GM19452 (cell line): Measurements from ENCODE around the gene DMP1.
A peak's percentile ranks its signal among the peaks of the same experiment; 100 is the strongest.

ENCODE experiments used
- ATAC-seq: cut with Tn5 transposase; IDR thresholded peaks from one replicate; pipeline ENCODE4 v1.9.1; 2021; ENCODE audit not compliant: unreplicated experiment

The DMP1 gene

GRCh38 chr4:87649980-87650379 is at the start of gene DMP1:
TSS of gene DMP1 (plus strand) at chr4:87650280. CDS start at chr4:87656493, 6,213 bp downstream.
- no peak for ATAC-seq

- no peak for ATAC-seq
These were observed 48.7 kb upstream of the DMP1 start for GRCh38 chr4:87601361-87601760.

- no peak for ATAC-seq
These were observed 41.9 kb upstream of the DMP1 start, which contains the start of gene DSPP for GRCh38 chr4:87608229-87608628. TSS of gene DSPP (plus strand) at chr4:87608529. CDS start at chr4:87610909, 2,380 bp downstream.

GRCh38 chr4:87614292-87614890 is 35.7 kb upstream of the DMP1 start:
- no peak for ATAC-seq

GRCh38 chr4:87616268-87616667 is 33.8 kb upstream of the DMP1 start:
- ATAC-seq = no peak

GRCh38 chr4:87620086-87620485 is 30.0 kb upstream of the DMP1 start:
- no peak for ATAC-seq

- ATAC-seq = no peak
These were observed 29.6 kb upstream of the DMP1 start for GRCh38 chr4:87620491-87620890.

- ATAC-seq = no peak
These were observed 27.8 kb upstream of the DMP1 start for GRCh38 chr4:87622303-87622702.

- no peak for ATAC-seq
These were observed 25.4 kb upstream of the DMP1 start for GRCh38 chr4:87624698-87625097.

GRCh38 chr4:87631668-87632067 is 18.4 kb upstream of the DMP1 start:
- no peak for ATAC-seq

GRCh38 chr4:87632469-87632868 is 17.6 kb upstream of the DMP1 start:
- ATAC-seq = no peak

- ATAC-seq = no peak
These were observed 16.8 kb upstream of the DMP1 start for GRCh38 chr4:87633243-87633642.

GRCh38 chr4:87644286-87644685 is 5.8 kb upstream of the DMP1 start:
- no peak for ATAC-seq

- ATAC-seq = no peak
These were observed 858 bp downstream of the DMP1 start for GRCh38 chr4:87650938-87651337.

GRCh38 chr4:87651941-87652340 is 1.9 kb downstream of the DMP1 start:
- ATAC-seq = no peak

GRCh38 chr4:87654487-87655044 is 4.5 kb downstream of the DMP1 start:
- no peak for ATAC-seq

GRCh38 chr4:87657525-87657924 is 7.4 kb downstream of the DMP1 start:
- no peak for ATAC-seq

GRCh38 chr4:87659247-87659931 is 9.3 kb downstream of the DMP1 start:
- ATAC-seq = no peak

- no peak for ATAC-seq
These were observed 12.8 kb downstream of the DMP1 start for GRCh38 chr4:87662871-87663270.

GRCh38 chr4:87669373-87669772 is 19.3 kb downstream of the DMP1 start:
- ATAC-seq = no peak

- ATAC-seq = peak; percentile 62
These were observed 27.7 kb downstream of the DMP1 start for GRCh38 chr4:87677731-87678130.

GRCh38 chr4:87679449-87680169 is 29.5 kb downstream of the DMP1 start:
- no peak for ATAC-seq
